ENCODE measurements around the gene MAGT1. TPM values are rescaled to one million over a fixed set of nuclear protein-coding genes. Genes with fewer than 3 reads are reported as not detected.
"Not testable (repeated sequence)": the region's sequence is repeated elsewhere in the genome, so short reads cannot be mapped to it uniquely, and the experiment has no call there.

MAGT1 gene
- polyA plus RNA-seq, 1 of the 3 experiments (the other 2 are of a cell fraction), result 24.1 TPM

DNA sequence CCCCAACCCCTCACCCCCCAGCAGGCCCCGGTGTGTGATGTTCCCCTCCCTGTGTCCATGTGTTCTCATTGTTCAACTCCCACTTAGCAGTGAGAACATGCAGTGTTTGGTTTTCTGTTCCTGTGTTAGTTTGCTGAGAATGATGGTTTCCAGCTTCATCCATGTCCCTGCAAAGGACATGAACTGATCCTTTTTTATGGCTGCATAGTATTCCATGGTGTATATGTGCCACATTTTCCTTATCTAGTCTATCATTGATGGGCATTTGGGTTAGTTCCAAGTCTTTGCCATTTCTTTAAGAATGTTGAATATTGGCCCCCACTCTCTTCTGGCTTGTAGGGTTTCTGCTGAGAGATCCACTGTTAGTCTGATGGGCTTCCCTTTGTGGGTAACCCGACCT is 73.2 kb downstream of the MAGT1 start:
- H4K20me1 ChIP-seq (ENCODE audit: insufficient read depth); H3K36me3 ChIP-seq (replicated peaks in 1 of 2; ENCODE audit: control insufficient read depth in 1 of 2, insufficient read depth in 2 of 2, low read length in 1 of 2); H3K9me3 ChIP-seq; H3K27ac ChIP-seq (ENCODE audit: low read depth in 2 of 2, low read length in 1 of 2); H3K79me2 ChIP-seq (ENCODE audit: insufficient read depth); H3K4me3 ChIP-seq (ENCODE audit: low read depth in 2 of 2, low read length in 1 of 2); H3K9ac ChIP-seq; DNase-seq; H3K4me1 ChIP-seq (ENCODE audit: control insufficient read depth in 1 of 2, insufficient read depth in 2 of 2, low read depth in 1 of 2, low read length in 1 of 2); H3K27me3 ChIP-seq (ENCODE audit: insufficient read depth); POLR2A ChIA-PET; CTCF ChIA-PET; H2AFZ ChIP-seq (ENCODE audit: low read depth); H3F3A ChIP-seq (replicated peaks; ENCODE audit: insufficient read depth); H3K9me2 ChIP-seq; H3K4me2 ChIP-seq: not testable (repeated sequence)
- 57% methylated on average over 2 of the region's 2 CpGs for WGBS (ENCODE audit: low lambda C conversion rate)

DNA sequence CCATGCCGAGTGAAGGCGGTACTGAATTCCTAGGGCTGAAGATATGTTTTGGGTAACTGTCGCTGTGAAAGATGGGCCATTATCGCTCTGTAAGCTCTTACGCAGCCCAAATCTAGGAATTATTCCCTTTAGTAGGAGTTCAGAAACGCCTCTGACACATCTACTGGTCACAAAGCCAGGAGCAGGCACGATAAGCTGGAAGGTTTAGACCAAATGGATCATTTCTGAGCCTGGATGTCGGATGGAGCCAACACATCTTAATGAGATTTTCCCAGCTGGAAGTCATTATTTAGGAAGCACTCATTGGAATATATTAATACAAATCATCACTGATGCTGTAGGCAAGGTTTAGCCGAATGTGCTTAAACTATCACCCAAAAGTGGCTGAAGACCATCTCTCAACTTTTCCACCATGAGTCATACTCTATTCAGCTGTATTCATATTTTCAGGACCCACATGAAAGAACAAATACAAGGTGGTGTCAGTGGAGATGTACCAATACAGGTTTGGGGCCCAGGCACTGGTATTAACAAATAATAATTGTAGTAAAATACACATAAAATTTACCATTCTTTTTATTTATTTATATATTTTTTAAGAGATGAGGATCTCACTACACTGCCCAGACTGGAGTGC is 75.0 kb downstream of the MAGT1 start:
- Histone ChIP-seq H3K36me3 (replicated peaks in 1 of 2; ENCODE audit: control insufficient read depth in 1 of 2, insufficient read depth in 2 of 2, low read length in 1 of 2) (no peaks in the 10 kb centered on the region), H4K20me1 (ENCODE audit: insufficient read depth) (no peaks in the 10 kb centered on the region), H3K27ac (ENCODE audit: low read depth in 2 of 2, low read length in 1 of 2) (no peak overlapping the region), H3K4me1 (ENCODE audit: control insufficient read depth in 1 of 2, insufficient read depth in 2 of 2, low read depth in 1 of 2, low read length in 1 of 2) (no peaks in the 10 kb centered on the region), H3K9me2 (no peaks in the 10 kb centered on the region), H3K9me3 (no peaks in the 10 kb centered on the region), H3K27me3 (ENCODE audit: insufficient read depth) (no peaks in the 10 kb centered on the region), H3K4me2 (no peak overlapping the region), H3K79me2 (ENCODE audit: insufficient read depth) (no peaks in the 10 kb centered on the region), H3K4me3 (ENCODE audit: low read depth in 2 of 2, low read length in 1 of 2) (no peak overlapping the region), H3F3A (replicated peaks; ENCODE audit: insufficient read depth) (no peaks in the 10 kb centered on the region), H2AFZ (ENCODE audit: low read depth) (no peak overlapping the region), H3K9ac (no peak overlapping the region)
- TF ChIP-seq RFX5 (IDR thresholded peaks at IDR 0.05; ENCODE audit: low read length) (no peak), RCOR1 (IDR thresholded peaks at IDR 0.05; ENCODE audit: low read length) (no peak), FOXJ3 (CRISPR knock-in tag; IDR thresholded peaks at IDR 0.05) (no peak)
- DNase-seq, result no peak
- POLR2A ChIA-PET, result no interaction called here
- 52% methylated on average over 9 of the region's 9 CpGs for WGBS (ENCODE audit: low lambda C conversion rate)
- CTCF ChIA-PET, result interaction anchor here (0.6 kb wide), 1 partner anchor 49 kb away, joined by 3 read pairs; no protein-coding TSS in a partner anchor

DNA sequence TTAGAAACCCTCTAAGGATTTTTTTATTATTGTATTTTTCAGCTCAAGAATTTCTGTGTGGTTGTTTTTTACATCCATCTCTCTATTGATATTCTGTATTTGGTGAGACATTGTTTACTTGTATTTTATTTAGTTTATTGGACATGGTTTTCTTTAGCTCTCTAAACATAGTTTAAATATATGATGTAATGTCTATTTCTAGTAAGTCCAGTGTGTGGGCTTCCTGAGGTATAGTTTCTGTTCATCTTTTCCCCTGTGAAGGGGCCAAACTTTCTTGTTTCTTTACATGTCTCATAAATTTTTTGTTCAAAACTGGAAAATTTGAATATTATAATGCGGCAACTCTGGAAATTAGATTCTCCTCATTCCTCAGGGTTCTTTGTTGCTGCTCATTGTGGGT is 81.0 kb downstream of the MAGT1 start:
- Histone ChIP-seq H3K9me3 (no peaks in the 10 kb centered on the region), H2AFZ (ENCODE audit: low read depth) (no peak overlapping the region), H3K9ac (no peak overlapping the region), H3K27ac (ENCODE audit: low read depth in 2 of 2, low read length in 1 of 2) (no peak overlapping the region), H3K4me3 (ENCODE audit: low read depth in 2 of 2, low read length in 1 of 2) (no peak overlapping the region), H3K79me2 (ENCODE audit: insufficient read depth) (no peaks in the 10 kb centered on the region), H3K4me2 (no peak overlapping the region), H3K4me1 (ENCODE audit: control insufficient read depth in 1 of 2, insufficient read depth in 2 of 2, low read depth in 1 of 2, low read length in 1 of 2) (no peaks in the 10 kb centered on the region), H3F3A (replicated peaks; ENCODE audit: insufficient read depth) (no peaks in the 10 kb centered on the region), H3K36me3 (replicated peaks in 1 of 2; ENCODE audit: control insufficient read depth in 1 of 2, insufficient read depth in 2 of 2, low read length in 1 of 2) (no peaks in the 10 kb centered on the region), H3K9me2 (no peaks in the 10 kb centered on the region), H4K20me1 (ENCODE audit: insufficient read depth) (no peaks in the 10 kb centered on the region), H3K27me3 (ENCODE audit: insufficient read depth) (no peaks in the 10 kb centered on the region; the same call in 1 of the 2 replicates)
- POLR2A ChIA-PET, result no interaction called here
- WGBS (ENCODE audit: low lambda C conversion rate), result 43% methylated on average over 1 of the region's 1 CpG
- CTCF ChIA-PET, result interaction anchor here (1.0 kb wide), 1 partner anchor 11 kb away, joined by 4 read pairs; no protein-coding TSS in a partner anchor
- no peak for DNase-seq
- TF ChIP-seq FOXJ3 (CRISPR knock-in tag; IDR thresholded peaks at IDR 0.05) (no peak), FOXM1 (IDR thresholded peaks at IDR 0.05; ENCODE audit: low read depth) (no peak), TAF1 (IDR thresholded peaks at IDR 0.05; ENCODE audit: borderline replicate concordance, low read depth, low read length) (no peak), EP300 (IDR thresholded peaks at IDR 0.05; ENCODE audit: borderline replicate concordance in 1 of 2, low read depth in 1 of 2, low read length in 1 of 2) (no peak)
- TF ChIP-seq, protein P1, sequence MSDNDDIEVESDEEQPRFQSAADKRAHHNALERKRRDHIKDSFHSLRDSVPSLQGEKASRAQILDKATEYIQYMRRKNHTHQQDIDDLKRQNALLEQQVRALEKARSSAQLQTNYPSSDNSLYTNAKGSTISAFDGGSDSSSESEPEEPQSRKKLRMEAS (IDR thresholded peaks at IDR 0.05; ENCODE audit: low read depth), result no peak
